Measurements from ENCODE around the gene ADIPOQ.
"Not testable (repeated sequence)": the region's sequence is repeated elsewhere in the genome, so short reads cannot be mapped to it uniquely, and the experiment has no call there.

The ADIPOQ gene

DNA sequence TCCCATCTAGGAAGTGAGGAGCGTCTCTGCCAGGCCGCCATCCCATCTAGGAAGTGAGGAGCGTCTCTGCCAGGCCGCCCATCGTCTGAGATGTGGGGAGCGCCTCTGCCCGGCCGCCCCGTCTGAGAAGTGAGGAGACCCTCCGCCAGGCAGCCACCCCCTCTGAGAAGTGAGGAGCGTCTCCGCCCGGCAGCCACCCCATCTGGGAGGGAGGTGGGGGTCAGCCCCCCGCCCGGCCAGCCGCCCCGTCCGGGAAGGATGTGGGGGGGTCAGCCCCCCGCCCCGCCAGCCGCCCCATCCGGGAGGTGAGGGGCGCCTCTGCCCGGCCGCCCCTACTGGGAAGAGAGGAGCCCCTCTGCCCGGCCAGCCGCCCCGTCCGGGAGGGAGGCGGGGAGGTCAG is 31.3 kb downstream of the ADIPOQ start:
- DNase-seq, result not testable (repeated sequence)

DNA sequence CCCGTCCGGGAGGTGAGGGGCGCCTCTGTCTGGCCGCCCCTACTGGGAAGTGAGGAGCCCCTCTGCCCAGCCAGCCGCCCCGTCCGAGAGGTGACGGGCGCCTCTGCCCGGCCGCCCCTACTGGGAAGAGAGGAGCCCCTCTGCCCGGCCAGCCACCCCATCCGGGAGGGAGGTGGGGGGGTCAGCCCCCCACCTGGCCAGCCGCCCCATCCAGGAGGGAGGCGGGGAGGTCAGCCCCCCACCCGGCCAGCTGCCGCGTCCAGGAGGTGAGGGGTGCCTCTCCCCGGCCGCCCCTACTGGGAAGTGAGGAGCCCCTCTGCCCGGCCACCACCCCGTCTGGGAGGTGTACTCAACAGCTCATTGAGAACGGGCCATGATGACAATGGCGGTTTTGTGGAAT is 31.7 kb downstream of the ADIPOQ start:
- DNase-seq, result not testable (repeated sequence)

GRCh38 chr3:186874841-186875240 is 32.3 kb downstream of the ADIPOQ start:
- DNase-seq, result not testable (repeated sequence)

- DNase-seq, result no peak
These were observed 33.2 kb downstream of the ADIPOQ start for GRCh38 chr3:186875708-186876107.

DNA sequence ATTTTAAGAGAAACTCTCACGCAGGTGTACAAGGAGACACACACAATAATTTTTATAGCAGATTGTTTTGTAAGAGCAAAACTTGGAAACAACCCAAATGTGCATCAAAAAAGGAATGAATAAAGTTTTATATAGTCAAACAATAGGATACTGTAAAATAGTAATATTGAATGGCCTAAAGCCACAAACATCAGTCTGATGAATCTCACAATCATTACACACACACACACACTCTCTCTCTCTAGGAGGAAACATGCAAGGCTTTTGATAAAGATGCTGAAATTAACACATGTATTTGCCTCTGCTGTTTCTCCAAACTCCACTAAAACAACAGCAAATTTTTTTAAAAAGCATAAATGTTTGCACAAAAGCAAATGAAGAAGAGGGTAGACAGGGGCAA is 37.3 kb downstream of the ADIPOQ start:
- no peak for DNase-seq

DNA sequence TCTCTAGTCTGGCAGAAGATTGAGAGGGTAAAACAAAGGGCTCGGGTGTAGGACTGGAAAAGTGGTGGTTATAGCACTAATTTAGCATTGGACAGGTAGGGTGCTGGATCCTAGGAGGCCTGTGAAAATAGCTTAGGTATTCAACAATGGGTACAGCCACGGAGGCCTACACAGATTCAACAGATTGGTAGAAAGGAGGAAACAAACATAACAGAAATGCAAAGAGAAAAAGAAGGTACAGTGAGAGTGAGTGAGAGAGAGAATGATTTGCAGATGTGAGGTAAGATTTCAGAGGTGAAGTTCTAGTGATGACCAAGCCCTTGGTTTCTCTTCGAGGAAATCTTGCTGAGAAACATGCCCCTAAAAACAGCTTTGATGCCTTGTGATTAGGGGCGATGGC is 37.9 kb downstream of the ADIPOQ start:
- no peak for DNase-seq

GRCh38 chr3:186882150-186882524 is 39.6 kb downstream of the ADIPOQ start:
- DNase-seq, result no peak

DNA sequence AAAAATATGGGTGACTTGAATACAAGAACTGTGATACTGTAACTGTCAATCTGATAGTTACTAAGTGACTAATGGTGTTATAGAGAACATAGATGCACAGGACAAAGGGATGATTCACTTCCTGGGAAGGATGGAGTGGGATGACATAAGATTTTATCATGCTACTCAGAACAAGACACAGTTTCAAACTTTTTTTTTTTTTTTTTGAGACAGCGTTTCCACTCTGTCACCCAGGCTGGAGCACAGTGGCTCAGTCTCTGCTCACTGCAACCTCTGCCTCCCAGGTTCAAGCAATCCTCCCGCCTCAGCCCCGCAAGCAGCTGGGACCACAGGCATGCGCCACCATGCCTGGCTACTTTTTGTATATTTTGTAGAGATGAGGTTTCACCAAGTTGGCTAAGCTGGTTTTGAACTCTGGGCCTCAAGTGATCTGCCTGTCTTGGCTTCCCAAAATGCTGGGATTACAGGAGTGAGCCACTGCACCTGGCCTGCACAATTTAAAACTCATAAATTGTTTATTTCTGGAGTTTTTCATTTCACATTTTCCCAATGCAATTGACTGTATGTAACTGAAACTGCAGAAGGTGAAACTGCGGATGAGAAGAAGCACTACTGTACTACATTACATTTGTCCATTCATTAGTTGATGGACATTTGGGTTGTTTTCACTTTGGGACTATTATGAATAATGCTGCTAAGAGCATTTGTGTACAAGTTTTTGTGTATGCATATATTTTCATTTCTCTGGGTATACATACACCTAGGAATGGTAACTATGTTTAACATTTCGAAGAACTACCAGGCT is 40.6 kb downstream of the ADIPOQ start:
- DNase-seq, result no peak

DNA sequence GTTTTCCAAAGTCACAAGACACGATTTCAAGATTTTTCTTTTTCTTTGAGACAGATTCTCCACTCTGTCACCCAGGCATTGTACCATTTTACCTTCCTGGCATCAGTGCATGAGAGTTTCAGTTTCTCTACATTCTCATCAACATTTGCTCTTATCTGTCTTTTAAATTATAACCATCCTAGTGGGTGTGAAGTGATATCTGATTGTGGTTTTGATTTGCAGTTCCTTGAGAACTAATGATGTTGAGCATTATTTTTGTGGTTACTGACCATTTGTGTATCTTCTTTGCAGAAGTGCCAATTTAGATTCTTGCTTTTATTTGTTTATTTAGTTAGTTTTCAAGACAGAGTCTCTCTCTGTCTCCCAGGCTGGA is 41.2 kb downstream of the ADIPOQ start:
- no peak for DNase-seq

DNA sequence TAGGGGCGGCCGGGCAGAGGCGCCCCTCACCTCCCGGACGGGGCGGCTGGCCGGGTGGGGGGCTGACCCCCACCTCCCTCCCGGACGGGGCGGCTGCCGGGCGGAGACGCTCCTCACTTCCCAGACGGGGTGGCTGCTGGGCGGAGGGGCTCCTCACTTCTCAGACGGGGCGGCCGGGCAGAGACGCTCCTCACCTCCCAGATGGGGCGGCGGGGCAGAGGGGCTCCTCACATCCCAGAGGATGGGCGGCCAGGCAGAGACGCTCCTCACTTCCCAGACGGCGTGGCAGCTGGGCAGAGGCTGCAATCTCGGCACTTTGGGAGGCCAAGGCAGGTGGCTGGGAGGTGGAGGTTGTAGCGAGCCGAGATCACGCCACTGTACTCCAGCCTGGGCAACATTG is 42.4 kb downstream of the ADIPOQ start:
- DNase-seq, result not testable (repeated sequence)

DNA sequence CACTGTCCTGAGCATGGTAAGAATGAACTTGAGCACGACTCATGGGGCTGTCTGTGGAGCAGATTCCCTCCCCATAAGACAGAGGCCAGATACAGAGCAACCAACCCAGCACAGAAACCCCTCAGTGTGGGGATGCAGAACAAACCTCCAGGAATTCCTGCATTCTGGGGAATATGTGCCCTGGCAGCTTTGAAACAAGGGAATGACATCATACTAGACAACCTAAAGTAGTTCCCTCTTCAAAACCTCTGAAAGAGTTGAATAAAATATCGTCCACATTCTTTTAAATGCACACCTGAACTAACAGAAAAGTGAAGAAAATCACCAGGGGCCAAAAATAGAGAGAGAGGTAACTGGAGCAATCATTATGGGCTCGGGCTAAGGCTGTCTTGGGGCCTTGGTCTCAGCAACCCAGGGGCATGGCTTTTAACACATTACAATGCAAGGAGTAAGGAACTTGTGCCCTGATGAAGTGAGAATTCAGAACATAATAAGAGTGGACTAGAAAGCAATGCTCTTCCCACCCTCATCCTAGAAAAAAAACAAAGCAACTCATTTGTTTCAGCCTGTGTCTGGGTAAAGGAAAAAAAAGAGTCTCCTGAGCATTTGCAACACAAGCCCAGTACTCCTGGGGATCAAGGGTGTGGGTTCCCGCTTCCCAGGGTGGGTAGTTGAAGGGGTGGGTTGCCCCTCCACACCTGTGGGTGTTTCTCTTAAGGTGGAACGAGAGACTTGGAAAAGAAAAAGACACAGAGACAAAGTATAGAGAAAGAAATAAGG is 43.9 kb downstream of the ADIPOQ start:
- DNase-seq, result no peak

DNA sequence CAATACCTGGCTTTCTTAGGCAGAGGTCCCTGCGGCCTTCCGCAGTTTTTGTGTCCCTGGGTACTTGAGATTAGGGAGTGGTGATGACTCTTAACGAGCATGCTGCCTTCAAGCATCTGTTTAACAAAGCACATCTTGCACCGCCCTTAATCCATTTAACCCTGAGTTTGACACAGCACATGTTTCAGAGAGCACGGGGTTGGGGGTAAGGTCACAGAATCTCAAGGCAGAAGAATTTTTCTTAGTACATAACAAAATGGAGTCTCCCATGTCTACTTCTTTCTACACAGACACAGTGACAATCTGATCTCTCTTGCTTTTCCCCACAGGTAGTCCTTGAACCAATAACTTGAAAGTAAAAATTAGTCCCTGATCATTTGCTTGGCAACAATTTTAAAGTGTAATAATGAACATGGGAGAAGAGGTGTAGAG is 45.0 kb downstream of the ADIPOQ start:
- not testable (repeated sequence) for DNase-seq

GRCh38 chr3:186888569-186888968 is 46.1 kb downstream of the ADIPOQ start:
- no peak for DNase-seq

DNA sequence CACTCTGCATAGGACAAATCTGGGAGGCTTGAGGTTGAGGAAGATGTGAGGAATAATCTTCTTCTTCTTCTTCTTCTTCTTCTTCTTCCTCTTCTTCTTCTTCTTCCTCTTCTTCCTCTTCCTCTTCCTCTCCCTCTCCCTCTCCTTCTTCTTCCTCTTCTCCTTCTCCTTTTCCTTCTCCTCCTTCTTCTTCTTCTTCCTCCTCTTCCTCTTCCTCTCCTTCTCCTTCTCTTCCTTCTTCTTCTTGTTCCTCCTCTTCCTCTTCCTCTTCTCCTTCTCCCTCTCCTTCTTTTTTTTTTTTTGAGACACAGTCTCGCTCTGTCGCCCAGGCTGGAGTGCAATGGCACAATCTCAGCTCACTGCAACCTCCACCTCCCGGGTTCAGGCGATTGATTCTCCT is 47.2 kb downstream of the ADIPOQ start:
- DNase-seq, result not testable (repeated sequence)

DNA sequence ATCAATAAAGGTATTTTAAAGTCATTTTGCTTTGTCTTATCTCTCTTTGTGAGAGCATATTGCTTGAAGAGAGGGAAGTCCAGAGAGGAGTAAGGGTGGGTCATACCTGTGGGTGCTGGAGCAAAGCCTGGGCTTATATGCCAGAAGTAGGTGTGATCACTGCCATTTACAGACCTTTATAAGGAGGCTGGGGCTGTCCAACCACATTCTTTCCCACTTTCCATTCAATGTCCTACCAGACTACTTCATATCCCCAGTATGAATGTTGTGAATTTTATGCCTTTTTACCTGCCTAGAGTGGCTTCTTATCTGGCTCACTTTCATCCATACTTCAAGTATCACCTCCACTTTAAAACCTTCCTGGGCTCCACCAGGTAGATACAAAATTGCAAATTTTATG is 48.4 kb downstream of the ADIPOQ start:
- no peak for DNase-seq

DNA sequence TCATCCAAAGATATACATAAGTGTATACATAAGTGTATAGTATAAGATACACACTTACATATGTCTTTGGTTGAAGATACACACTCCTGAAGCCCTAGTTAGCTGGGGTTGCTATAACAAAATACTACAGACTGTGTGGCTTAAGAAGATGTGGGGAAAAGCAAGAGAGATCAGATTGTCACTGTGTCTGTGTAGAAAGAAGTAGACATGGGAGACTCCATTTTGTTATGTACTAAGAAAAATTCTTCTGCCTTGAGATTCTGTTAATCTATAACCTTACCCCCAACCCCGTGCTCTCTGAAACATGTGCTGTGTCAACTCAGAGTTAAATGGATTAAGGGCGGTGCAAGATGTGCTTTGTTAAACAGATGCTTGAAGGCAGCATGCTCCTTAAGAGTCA is 50.6 kb downstream of the ADIPOQ start:
- DNase-seq, result not testable (repeated sequence)

GRCh38 chr3:186895406-186895805 is 52.9 kb downstream of the ADIPOQ start:
- DNase-seq, result no peak

DNA sequence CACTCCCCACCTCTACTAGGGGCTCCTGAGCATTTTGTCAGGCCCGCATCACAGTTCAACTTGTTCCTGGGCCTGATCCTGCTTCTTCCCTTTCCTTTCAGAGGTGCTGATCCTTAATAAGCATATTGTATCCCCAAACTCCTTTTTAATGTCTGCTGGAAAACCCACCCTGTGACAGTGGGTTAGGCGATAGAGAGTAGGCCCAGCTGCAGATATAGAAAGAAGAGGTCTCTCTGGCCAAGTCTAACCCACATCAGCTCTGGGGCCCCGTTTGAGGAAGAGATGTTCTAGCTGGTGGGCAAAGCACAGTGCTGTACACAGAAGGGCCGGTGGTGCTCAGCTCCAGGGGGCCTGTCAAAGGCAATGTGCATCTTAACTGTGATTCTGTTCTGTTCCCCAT is 53.5 kb downstream of the ADIPOQ start:
- DNase-seq, result no peak

- no peak for DNase-seq
These were observed 54.4 kb downstream of the ADIPOQ start for GRCh38 chr3:186896875-186897274.

DNA sequence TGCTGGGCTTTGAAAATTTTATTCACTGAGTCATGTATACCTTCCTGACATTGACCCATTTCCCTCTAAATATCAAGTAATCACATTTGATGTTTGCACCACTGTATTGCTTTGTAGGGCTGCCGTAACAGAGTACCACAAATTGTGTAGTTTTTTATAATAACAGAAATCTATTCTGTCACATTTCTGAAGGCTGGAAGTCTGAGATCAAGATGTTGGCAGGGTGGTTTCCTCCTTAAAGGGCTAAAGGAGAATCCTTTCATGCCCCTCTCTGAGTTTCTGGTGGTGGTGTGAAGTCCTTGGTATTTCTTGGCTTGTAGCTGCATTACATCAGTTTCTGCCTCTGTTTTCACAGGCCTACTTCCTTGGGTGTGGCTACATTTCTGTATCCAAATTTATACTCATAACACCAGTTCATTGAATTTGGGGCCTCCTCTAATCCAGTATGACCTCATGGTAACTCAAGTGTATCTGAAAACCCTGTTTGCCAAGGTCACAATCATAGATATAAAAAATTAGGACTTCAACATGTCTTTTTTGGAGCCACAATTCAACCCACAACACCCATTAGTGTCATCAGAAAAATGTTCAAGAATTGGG is 58.7 kb downstream of the ADIPOQ start:
- DNase-seq, result no peak

DNA sequence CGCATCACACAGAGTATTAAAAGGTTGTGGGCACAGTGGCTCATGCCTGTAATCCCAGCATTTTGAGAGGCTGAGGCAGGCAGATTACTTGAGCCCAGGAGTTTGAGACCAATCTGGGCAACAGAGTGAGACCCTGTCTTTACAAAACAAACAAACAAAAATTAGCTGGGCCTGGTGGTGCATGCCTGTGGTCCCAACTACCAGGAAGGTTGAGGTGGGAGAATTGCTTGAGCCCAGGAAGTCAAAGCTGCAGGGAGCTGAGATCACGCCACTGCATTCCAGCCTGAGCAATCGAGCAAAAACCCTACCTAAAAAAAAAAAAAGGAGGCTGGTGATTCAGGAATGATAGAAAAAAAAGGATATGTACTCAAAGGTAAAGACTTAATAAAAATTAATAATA is 59.6 kb downstream of the ADIPOQ start:
- no peak for DNase-seq

DNA sequence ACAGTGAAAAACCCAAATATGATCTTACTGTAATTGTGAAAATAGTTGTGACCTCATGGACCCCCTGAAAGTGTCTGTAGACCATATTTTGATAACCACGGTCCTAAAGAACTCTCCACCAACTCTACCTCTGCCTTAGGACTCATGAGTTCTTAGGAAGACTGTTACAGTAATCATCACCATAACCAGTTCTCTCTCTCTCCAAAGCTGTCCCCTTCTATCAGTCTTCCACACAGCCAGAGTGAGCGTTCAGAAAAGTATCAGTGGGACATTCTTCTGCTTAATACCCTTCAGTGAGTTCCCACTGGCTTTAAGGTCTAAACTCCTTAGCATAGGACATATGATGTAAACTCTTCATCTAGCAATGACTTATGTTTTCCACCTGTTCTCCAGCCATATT is 60.2 kb downstream of the ADIPOQ start:
- no peak for DNase-seq

GRCh38 chr3:186903676-186904075 is 61.2 kb downstream of the ADIPOQ start:
- not testable (repeated sequence) for DNase-seq

DNA sequence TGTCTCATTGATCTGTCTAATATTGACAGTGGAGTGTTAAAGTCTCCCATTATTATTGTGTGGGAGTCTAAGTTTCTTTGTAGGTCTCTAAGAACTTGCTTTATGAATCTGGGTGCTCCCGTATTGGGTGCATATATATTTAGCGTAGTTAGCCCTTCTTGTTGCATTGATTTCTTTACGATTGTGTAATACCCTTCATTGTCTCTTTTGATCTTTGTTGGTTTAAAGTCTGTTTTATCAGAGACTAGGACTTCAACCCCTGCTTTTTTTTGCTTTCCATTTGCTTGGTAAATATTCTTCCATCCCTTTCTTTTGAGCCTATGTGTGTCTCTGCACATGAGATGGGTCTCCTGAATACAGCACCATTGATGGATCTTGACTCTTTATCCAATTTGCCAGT is 64.6 kb downstream of the ADIPOQ start:
- not testable (repeated sequence) for DNase-seq

Data from midbrain (tissue), 1 donor.